ENCODE measurements around the gene REST. TPM values are rescaled to one million over a fixed set of nuclear protein-coding genes. Genes with fewer than 3 reads are reported as not detected.

REST gene
- total RNA-seq, 1 donor from 2014 or later: 33.9 TPM

DNA sequence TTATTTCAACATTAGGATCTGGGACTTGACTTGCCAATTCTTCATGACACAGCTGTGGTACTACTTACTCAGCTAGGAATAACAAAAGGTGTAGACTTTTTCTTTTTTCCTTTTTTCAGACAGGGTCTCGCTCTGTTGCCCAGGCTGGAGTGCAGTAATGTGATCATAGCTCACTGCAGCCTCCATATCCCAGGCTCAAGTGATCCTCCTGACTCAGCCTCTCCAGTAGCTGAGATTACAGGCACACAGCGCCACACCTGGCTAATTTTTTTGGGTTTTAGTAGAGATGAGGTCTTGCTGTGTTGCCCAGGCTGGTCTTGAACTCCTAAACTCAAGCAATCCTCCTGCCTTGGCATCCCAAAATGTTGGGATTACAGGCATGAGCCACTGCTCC lies 53.4 kb downstream of the REST start:
- intact Hi-C loops (cut with DNase I): no loop called here

GRCh38 chr4:56971383-56971782 lies 63.7 kb downstream of the REST start:
- DNase-seq (ENCODE audit: low spot score): no peak
- intact Hi-C loops (cut with DNase I): no loop called here

More for the DNA sequence above, 53.4 kb downstream of the REST start:
- no peak for DNase-seq (ENCODE audit: low spot score)

DNA sequence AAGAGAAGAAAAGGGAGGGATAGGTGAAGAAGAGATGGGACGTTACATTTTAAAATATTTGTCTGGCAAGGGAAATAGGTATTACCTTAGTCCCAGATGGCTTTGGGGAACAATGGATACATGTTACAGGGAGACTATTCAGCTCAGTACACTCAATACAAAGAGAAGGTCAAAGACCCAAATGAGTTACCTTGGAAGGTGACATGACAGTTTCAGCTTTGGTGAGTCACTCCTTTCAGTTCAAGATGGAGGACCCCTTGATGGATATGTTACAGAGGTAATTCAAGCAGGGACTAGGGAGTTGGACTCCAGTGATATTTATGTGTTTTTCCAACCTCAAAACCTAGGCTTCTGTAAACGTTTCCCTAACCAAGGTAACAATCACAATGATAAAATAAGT lies 64.7 kb downstream of the REST start:
- DNase-seq (ENCODE audit: low spot score): no peak
- intact Hi-C loops (cut with DNase I): no loop called here

DNA sequence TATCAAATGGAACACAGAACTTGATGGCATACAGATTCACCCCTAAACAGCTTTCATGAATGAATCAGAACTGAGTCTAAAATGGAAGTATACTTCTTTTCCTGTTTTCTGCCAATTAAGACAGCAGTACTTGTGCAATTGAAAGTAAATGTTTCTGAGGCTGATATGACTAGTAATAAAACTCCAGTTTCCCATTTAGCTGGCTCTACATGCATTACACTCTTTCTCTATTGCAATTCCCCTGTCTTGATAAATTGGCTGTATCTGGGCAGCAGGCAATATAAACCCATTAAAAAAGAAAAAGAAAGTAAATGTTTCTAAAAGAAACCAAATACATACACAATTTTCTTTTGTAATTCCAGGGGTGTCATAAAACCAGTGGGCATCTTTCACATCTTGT lies 65.1 kb downstream of the REST start:
- intact Hi-C loops (cut with DNase I): no loop called here
- no peak for DNase-seq (ENCODE audit: low spot score)

DNA sequence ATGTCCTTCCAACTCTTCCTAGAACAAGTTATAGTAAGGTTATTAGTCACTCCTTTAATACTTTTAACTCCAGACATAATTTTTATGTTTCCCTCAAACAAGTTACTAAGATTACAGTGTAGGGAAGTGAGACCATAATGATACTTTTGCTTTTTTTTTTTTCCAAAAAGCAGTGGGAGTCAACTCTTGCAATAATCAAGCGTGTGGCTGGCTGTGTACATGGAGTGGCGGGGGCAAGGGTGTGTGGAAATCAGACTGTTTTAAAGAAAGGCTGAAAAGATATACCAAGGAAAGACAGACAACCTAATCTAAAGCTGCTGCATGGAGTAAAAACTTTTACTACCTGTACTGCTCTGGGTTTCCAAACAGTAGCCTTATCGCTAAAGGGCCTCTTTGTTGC lies 65.6 kb downstream of the REST start:
- intact Hi-C loops (cut with DNase I): no loop called here
- DNase-seq (ENCODE audit: low spot score): no peak

GRCh38 chr4:56976283-56976836 lies 68.7 kb downstream of the REST start:
- intact Hi-C loops (cut with DNase I): loop anchor here (5.0 kb wide), 1 partner anchor 126 kb away; no protein-coding TSS in a partner anchor

DNA sequence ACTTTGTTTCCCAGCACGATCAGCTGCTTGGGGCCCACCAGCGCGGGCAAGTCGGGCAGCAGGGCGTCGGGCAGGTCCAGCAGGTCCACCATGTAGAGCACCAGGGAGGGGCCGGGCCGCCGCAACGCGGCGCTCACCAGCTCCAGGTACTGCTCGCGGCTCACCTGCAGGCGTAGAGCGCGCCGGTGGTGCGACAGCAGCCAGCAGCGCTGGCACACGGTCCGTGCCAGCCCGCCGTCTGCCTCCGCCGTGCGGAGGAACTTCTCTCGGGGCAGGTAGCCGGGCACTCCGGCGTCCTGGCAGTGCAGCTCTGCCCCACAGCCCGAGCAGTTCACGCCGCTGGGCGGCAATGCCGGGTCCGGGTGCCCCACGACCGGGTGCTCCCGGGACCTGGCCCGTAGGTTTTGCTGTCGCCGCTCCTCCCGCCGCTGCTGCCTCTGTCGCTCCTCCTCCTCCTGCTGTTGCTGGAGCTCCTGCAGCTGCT lies 69.2 kb downstream of the REST start:
- intact Hi-C loops (cut with DNase I): loop anchor here (1.0 to 5.0 kb wide), 2 partner anchors 68 to 125 kb away; no protein-coding TSS in a partner anchor
- peak; percentile 84 for DNase-seq (ENCODE audit: low spot score)

More at GRCh38 chr4:56976283-56976836, 68.7 kb downstream of the REST start:
- no peak for DNase-seq (ENCODE audit: low spot score)

DNA sequence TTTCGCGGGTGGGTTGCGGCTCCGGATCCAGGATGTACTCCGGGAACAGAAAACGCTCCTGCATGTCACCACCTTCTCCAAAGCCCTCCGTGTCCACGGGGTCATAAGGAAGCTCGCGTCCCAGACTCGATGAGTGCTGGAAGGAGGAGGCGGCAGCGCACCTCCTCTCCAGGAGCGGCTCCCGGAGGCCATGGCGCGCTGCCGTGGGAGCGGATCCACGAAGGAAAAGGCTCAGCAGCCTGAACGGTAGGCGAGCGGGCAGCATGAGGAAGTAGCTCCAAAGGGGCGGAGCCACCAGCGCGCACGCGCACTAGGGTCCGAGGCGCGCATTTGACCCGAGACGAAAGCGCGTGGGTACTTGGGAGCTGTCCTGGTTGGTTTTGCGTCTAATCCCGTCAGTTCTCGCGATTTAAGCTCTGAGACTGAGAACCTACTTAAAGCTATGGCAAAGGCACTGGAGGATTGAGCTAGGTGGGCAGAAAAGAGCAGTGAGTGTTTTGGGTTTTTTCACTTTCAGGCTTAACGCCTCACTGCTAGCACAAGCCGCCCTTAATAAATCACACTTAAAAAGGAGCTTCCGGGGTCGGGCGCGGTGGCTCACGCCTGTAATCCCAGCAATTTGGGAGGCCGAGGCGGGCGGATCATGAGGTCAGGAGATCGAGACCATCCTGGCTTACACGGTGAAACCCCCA lies 69.8 kb downstream of the REST start, which contains the start of gene NOA1:
Gene NOA1, minus strand, starts transcription at position 286 of the 692 bp plus-strand sequence. Its CDS starts 21 bp downstream, at position 265.
- intact Hi-C loops (cut with DNase I): loop anchor here (1.0 to 5.0 kb wide), 2 partner anchors 68 to 125 kb away; no protein-coding TSS in a partner anchor

GRCh38 chr4:56978750-56979303 lies 71.1 kb downstream of the REST start, which contains the start of gene POLR2B:
TSS of gene POLR2B (plus strand) at chr4:56978896. CDS start at chr4:56978986, 90 bp downstream.
- DNase-seq (ENCODE audit: low spot score): peak; percentile 97
- intact Hi-C loops (cut with DNase I): loop anchor here (5.0 kb wide), 1 partner anchor 123 kb away; no protein-coding TSS in a partner anchor

More for the DNA sequence above, 69.8 kb downstream of the REST start, which contains the start of gene NOA1:
- DNase-seq (ENCODE audit: low spot score): peak; percentile 98

- no peak for DNase-seq (ENCODE audit: low spot score)
- intact Hi-C loops (cut with DNase I): loop anchor here (5.0 kb wide), 1 partner anchor 123 kb away; no protein-coding TSS in a partner anchor
Observed at GRCh38 chr4:56979421-56980072, 71.8 kb downstream of the REST start.

DNA sequence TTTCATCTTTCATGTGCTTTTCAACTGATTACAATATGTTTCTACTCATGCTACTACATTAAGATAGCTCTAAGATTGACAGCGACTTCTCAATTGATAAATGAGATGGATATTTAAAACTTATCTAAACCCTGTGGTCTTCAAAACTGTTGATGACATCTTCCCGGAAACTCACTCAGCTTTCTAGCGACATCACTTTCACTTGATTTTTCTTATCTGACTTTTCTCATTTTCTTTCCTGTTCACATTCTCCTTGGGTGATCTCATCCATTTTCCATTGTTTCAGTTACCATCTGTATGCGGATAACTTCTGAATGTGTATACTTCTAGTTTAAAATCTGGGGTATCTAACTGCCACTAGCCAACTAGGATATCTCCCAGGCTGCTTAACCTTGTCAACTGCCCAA lies 74.1 kb downstream of the REST start:
- intact Hi-C loops (cut with DNase I): no loop called here
- DNase-seq (ENCODE audit: low spot score): no peak

DNA sequence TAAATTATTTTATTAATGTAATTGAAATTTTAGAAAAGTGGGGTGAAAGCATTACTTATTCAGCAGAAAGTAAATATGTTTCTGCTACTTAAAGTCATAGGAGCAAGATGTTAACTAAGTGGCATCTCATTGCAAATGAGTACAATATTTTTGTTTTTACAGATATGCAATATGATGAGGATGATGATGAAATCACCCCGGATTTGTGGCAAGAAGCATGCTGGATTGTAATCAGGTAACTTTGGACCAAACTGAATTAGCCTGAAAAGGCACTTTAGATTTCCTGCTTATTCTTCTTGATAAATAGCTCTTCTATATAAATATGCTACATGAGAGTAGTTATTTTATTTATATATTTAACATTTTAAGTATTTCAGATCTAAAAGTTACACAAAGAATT lies 78.5 kb downstream of the REST start:
- intact Hi-C loops (cut with DNase I): no loop called here
- no peak for DNase-seq (ENCODE audit: low spot score)

- intact Hi-C loops (cut with DNase I): no loop called here
- no peak for DNase-seq (ENCODE audit: low spot score)
Observed at GRCh38 chr4:56986952-56987351, 79.3 kb downstream of the REST start.

- DNase-seq (ENCODE audit: low spot score): no peak
- intact Hi-C loops (cut with DNase I): no loop called here
Observed at GRCh38 chr4:56990109-56990905, 82.6 kb downstream of the REST start.

DNA sequence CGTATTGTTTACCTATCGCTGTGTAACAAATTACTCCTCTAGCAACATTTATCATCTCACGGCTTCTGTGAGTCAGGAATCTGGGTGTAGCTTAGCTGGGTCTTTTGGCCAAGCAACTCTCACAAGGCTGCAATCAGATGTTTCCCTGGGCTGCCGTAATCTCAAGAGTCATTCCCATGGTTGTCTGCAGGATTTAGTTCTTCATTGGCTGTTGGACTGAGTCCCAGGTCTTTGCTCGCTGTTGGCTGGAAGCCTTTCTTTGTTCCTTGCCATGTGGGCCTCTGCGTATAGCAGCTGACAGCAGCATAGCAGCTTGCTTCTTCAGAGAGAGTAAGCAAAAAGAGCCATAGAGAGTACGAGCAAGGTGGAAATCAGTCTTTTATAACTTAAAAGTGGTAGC lies 87.8 kb downstream of the REST start:
- intact Hi-C loops (cut with DNase I): no loop called here
- DNase-seq (ENCODE audit: low spot score): peak; percentile 79

DNA sequence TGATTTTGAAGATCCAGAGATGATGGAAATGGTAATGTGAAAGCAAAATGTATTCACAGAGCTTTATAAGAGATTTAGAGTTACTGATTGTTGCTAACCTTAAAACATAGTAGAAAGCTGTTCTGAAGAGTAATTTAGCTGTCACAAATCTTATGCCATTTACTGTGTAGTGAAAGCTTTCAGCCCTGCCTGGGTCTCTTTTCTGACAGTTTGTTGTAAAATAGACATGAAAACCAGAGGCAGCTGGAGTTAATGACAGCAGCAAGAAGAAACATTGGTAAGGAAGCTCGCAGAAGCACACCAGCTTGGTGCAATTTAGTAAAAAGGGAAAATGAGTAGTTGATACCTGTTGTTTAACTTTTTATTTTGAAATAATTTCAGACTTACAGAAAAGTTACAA lies 92.1 kb downstream of the REST start:
- intact Hi-C loops (cut with DNase I): no loop called here

GRCh38 chr4:57013543-57014120 lies 105.9 kb downstream of the REST start:
- no peak for DNase-seq (ENCODE audit: low spot score)
- intact Hi-C loops (cut with DNase I): no loop called here

More for the DNA sequence above, 92.1 kb downstream of the REST start:
- no peak for DNase-seq (ENCODE audit: low spot score)
